Fibroblast of skin of back (primary cell): ENCODE measurements around the gene TLE2.
"Not testable (repeated sequence)": the region's sequence is repeated elsewhere in the genome, so short reads cannot be mapped to it uniquely, and the experiment has no call there.

Experiments
- DNase-seq: peaks from one replicate; pipeline ENCODE4 v3.0.0-alpha.2; 2013

The TLE2 gene

GRCh38 chr19:3055741-3056416 is 26.8 kb upstream of the TLE2 start:
- DNase-seq: no peak

- no peak for DNase-seq
Observed at GRCh38 chr19:3054972-3055740, 26.1 kb upstream of the TLE2 start.

GRCh38 chr19:3054265-3054971 is 25.3 kb upstream of the TLE2 start:
- no peak for DNase-seq

GRCh38 chr19:3053780-3054179 is 24.7 kb upstream of the TLE2 start:
- no peak for DNase-seq

- DNase-seq: no peak
Observed at GRCh38 chr19:3053218-3053621, 24.1 kb upstream of the TLE2 start.

- DNase-seq: not testable (repeated sequence)
Observed at GRCh38 chr19:3050016-3050415, 20.9 kb upstream of the TLE2 start.

- DNase-seq: no peak
Observed at GRCh38 chr19:3049089-3049488, 20.0 kb upstream of the TLE2 start.

- no peak for DNase-seq
Observed at GRCh38 chr19:3048190-3048533, 19.1 kb upstream of the TLE2 start.

- peak; percentile 74 for DNase-seq
Observed at GRCh38 chr19:3047496-3048189, 18.6 kb upstream of the TLE2 start.

GRCh38 chr19:3046698-3047495 is 17.8 kb upstream of the TLE2 start:
- no peak for DNase-seq

- DNase-seq: no peak
Observed at GRCh38 chr19:3045885-3046697, 17.0 kb upstream of the TLE2 start.

- no peak for DNase-seq
Observed at GRCh38 chr19:3045191-3045590, 16.1 kb upstream of the TLE2 start.

GRCh38 chr19:3042621-3043267 is 13.7 kb upstream of the TLE2 start:
- no peak for DNase-seq

GRCh38 chr19:3041761-3042620 is 12.9 kb upstream of the TLE2 start:
- DNase-seq: no peak

- DNase-seq: no peak
Observed at GRCh38 chr19:3041327-3041726, 12.2 kb upstream of the TLE2 start.

- DNase-seq: no peak
Observed at GRCh38 chr19:3039641-3040077, 10.6 kb upstream of the TLE2 start.

GRCh38 chr19:3039125-3039524 is 10.0 kb upstream of the TLE2 start:
- no peak for DNase-seq

GRCh38 chr19:3038214-3038613 is 9.1 kb upstream of the TLE2 start:
- no peak for DNase-seq

GRCh38 chr19:3036977-3037544 is 8.0 kb upstream of the TLE2 start:
- DNase-seq: not testable (repeated sequence)
